Neural cell (in vitro differentiated cells): ENCODE measurements around the gene STX18. TPM values are rescaled to one million over a fixed set of nuclear protein-coding genes. Genes with fewer than 3 reads are reported as not detected.

Experiments used
- H2AFZ ChIP-seq: fragments of 200-600, 300-800 bp; sonication (generic), shearing (Covaris generic); 2 replicates; pipeline ENCODE4 v1.6.0; 2014; ENCODE audit warnings: low read depth, mild to moderate bottlenecking, antibody characterized with exemption, low read length, moderate library complexity
- H3F3A ChIP-seq: fragments of 200-600 bp; shearing (Covaris generic); 2 replicates; pipeline ENCODE4 v1.6.1; 2016; ENCODE audit warnings: mild to moderate bottlenecking, moderate library complexity, mixed read lengths, antibody characterized with exemption, low read length; ENCODE audit not compliant: insufficient read depth, poor library complexity, severe bottlenecking
- H3K27ac ChIP-seq: fragments of 200-600, 300-800 bp; sonication (generic), shearing (Covaris generic); 2 replicates; pipeline ENCODE4 v1.5.1; 2014; ENCODE audit warnings: mild to moderate bottlenecking, low read length, moderate library complexity
- H3K27me3 ChIP-seq: fragments of 300-800, 200-600 bp; sonication (generic), shearing (Covaris generic); 2 replicates; pipeline ENCODE4 v1.6.0; 2014; ENCODE audit warnings: mild to moderate bottlenecking, low read depth, low read length, moderate library complexity; ENCODE audit not compliant: insufficient read depth
- H3K36me3 ChIP-seq: fragments of 300-800, 200-600 bp; sonication (generic), shearing (Covaris generic); 2 replicates; pipeline ENCODE4 v1.5.1; 2014; ENCODE audit warnings: mild to moderate bottlenecking, antibody characterized with exemption, low read length, moderate library complexity; ENCODE audit not compliant: insufficient read depth
- H3K4me2 ChIP-seq: fragments of 300-800, 200-600 bp; sonication (generic), shearing (Covaris generic); 2 replicates; pipeline ENCODE4 v1.6.0; 2014; ENCODE audit warnings: mild to moderate bottlenecking, low read length
- H3K4me3 ChIP-seq: fragments of 300-800, 200-600 bp; sonication (generic), shearing (Covaris generic); 2 replicates; pipeline ENCODE4 v1.5.1; 2014; ENCODE audit warnings: mild to moderate bottlenecking, low read length, moderate library complexity
- H3K79me2 ChIP-seq: fragments of 200-600 bp; shearing (Covaris generic); replicated peaks from 2 replicates; pipeline ENCODE4 v1.6.0; 2014; ENCODE audit warnings: mild to moderate bottlenecking, low read length, moderate library complexity; ENCODE audit not compliant: insufficient read depth
- H3K9ac ChIP-seq: fragments of 300-800, 200-600 bp; sonication (generic), shearing (Covaris generic); 2 replicates; pipeline ENCODE4 v1.6.1; 2016; ENCODE audit warnings: mild to moderate bottlenecking, low read length, mixed read lengths
- H3K9me2 ChIP-seq: fragments of 200-600 bp; shearing (Covaris generic); 2 replicates; pipeline ENCODE4 v1.6.1; 2016; ENCODE audit warnings: mild to moderate bottlenecking, low read length, mixed read lengths; ENCODE audit not compliant: insufficient read depth
- H3K9me3 ChIP-seq: fragments of 200-600, 300-800 bp; sonication (generic), shearing (Covaris generic); 2 replicates; pipeline ENCODE4 v1.6.1; 2016; ENCODE audit warnings: mild to moderate bottlenecking, mixed run types, low read length, moderate library complexity, mixed read lengths
- H4K20me1 ChIP-seq: fragments of 200-600 bp; shearing (Covaris generic); 2 replicates; pipeline ENCODE4 v1.6.1; 2016; ENCODE audit warnings: mild to moderate bottlenecking, mixed run types; ENCODE audit not compliant: insufficient read depth
- EP300 ChIP-seq: fragments of 450-650 bp; conservative IDR thresholded peaks from 2 replicates; pipeline ENCODE4 v1.6.1; 2014; ENCODE audit warnings: antibody characterized with exemption, mild to moderate bottlenecking, moderate library complexity; ENCODE audit not compliant: poor library complexity, severe bottlenecking
- EZH2 ChIP-seq: fragments of 200-600, 300-800 bp; shearing (Covaris generic), sonication (generic); IDR thresholded peaks from 2 replicates; pipeline ENCODE4 v1.6.1; 2014; ENCODE audit warnings: antibody characterized with exemption, low read length, borderline replicate concordance, mild to moderate bottlenecking; ENCODE audit not compliant: insufficient read depth, poor library complexity, severe bottlenecking
- MXI1 ChIP-seq: fragments of 450-650 bp; conservative IDR thresholded peaks from 2 replicates; pipeline ENCODE4 v1.6.1; 2014; ENCODE audit warnings: antibody characterized with exemption, mild to moderate bottlenecking; ENCODE audit not compliant: poor library complexity, severe bottlenecking
- POLR2AphosphoS5 ChIP-seq: IDR thresholded peaks from 2 replicates; pipeline ENCODE4 v1.6.1; 2012
- RAD21 ChIP-seq: fragments of 450-650 bp; conservative IDR thresholded peaks from 2 replicates; pipeline ENCODE4 v1.6.1; 2014; ENCODE audit warnings: antibody characterized with exemption, mild to moderate bottlenecking, moderate library complexity
- REST ChIP-seq: IDR thresholded peaks from 2 replicates; pipeline ENCODE4 v1.6.1; 2012; ENCODE audit warnings: borderline replicate concordance
- SMC3 ChIP-seq: fragments of 450-650 bp; conservative IDR thresholded peaks from 2 replicates; pipeline ENCODE4 v1.6.1; 2014; ENCODE audit warnings: antibody characterized with exemption, mild to moderate bottlenecking, moderate library complexity; ENCODE audit not compliant: poor library complexity
- TAF1 ChIP-seq: IDR thresholded peaks from 2 replicates; pipeline ENCODE4 v1.6.1; 2012; ENCODE audit warnings: low read depth
- polyA plus RNA-seq: library from polyadenylated mRNA; depleted of rRNA; stranded (reverse); fragments of >200 nt; gene quantifications from 2 replicates; pipeline ENCODE4 v1.2.3, GENCODE V29; 2014
- TF ChIP-seq, protein P1 (sequence below): fragments of 450-650 bp; IDR thresholded peaks from 2 replicates; pipeline ENCODE4 v1.5.1; 2014; ENCODE audit warnings: antibody characterized with exemption, mild to moderate bottlenecking, moderate library complexity; ENCODE audit not compliant: poor library complexity, severe bottlenecking

Gene STX18
- polyA plus RNA-seq, 1 donor from 2014 or later, result 64.5 TPM

GRCh38 chr4:4440333-4441061 lies 101.4 kb downstream of the STX18 start:
- Histone ChIP-seq H3K27ac (no peak overlapping the region), H3K9ac (no peak overlapping the region), H2AFZ (no peak overlapping the region), H3K9me3 (no peaks in the 10 kb centered on the region), H3K27me3 (no peaks in the 10 kb centered on the region), H4K20me1 (no peaks in the 10 kb centered on the region), H3K4me2 (no peak overlapping the region), H3K9me2 (no peaks in the 10 kb centered on the region), H3K79me2 (no peaks in the 10 kb centered on the region), H3K36me3 (peaks cover 7% of the 10 kb centered on the region), H3K4me3 (no peak overlapping the region), H3F3A (no peaks in the 10 kb centered on the region)
- no peak for TF ChIP-seq EP300
- TF ChIP-seq RAD21, result no peak
- no peak for TF ChIP-seq MXI1
- no peak for TF ChIP-seq TAF1
- no peak for TF ChIP-seq SMC3
- TF ChIP-seq REST, result no peak
- TF ChIP-seq, protein P1, sequence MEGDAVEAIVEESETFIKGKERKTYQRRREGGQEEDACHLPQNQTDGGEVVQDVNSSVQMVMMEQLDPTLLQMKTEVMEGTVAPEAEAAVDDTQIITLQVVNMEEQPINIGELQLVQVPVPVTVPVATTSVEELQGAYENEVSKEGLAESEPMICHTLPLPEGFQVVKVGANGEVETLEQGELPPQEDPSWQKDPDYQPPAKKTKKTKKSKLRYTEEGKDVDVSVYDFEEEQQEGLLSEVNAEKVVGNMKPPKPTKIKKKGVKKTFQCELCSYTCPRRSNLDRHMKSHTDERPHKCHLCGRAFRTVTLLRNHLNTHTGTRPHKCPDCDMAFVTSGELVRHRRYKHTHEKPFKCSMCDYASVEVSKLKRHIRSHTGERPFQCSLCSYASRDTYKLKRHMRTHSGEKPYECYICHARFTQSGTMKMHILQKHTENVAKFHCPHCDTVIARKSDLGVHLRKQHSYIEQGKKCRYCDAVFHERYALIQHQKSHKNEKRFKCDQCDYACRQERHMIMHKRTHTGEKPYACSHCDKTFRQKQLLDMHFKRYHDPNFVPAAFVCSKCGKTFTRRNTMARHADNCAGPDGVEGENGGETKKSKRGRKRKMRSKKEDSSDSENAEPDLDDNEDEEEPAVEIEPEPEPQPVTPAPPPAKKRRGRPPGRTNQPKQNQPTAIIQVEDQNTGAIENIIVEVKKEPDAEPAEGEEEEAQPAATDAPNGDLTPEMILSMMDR, result no peak

DNA sequence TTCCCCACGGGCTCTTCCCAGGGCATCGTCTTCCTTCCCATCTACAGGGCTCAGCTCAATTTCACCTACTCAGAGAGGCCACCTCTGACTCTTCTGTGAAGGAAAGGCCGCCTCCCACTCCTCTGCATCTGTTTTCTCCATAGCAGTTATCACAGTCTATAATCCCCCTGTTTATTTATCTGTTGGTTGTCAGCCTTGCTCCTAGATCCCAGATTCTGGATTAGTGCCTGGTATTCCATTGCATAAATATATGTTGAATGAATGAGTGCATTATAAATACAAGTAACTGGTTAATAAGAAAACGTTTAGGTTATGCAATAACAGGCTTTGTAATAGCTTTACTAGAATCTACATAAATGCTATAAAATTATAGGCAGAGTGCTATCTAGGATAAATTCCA lies 102.1 kb downstream of the STX18 start:
- Histone ChIP-seq H3K27me3 (no peaks in the 10 kb centered on the region), H3K4me2 (no peak overlapping the region), H2AFZ (no peak overlapping the region), H3K9ac (no peak overlapping the region), H3K36me3 (peaks cover 7% of the 10 kb centered on the region), H3K79me2 (no peaks in the 10 kb centered on the region), H3F3A (no peaks in the 10 kb centered on the region), H3K9me2 (no peaks in the 10 kb centered on the region), H3K9me3 (no peaks in the 10 kb centered on the region), H3K4me3 (no peak overlapping the region), H4K20me1 (no peaks in the 10 kb centered on the region), H3K27ac (no peak overlapping the region)
- TF ChIP-seq TAF1 (no peak), EZH2 (no peak)

DNA sequence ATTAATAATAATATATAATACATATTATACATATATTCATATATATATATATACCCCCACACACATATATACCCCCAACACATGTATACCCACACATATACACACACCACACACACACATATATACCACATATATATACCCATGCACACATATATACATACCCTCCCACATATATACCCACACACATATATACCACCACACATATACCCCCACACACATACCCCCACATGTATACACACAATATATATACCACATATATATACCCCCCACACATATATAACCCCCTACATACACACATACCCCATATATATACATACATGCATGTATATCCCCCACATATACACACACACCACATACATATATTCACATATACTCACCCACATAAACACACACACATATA lies 103.0 kb downstream of the STX18 start:
- Histone ChIP-seq H3K9me2 (no peaks in the 10 kb centered on the region), H3F3A (no peaks in the 10 kb centered on the region), H3K9ac (no peak overlapping the region), H3K27ac (no peak overlapping the region), H3K79me2 (no peaks in the 10 kb centered on the region), H3K9me3 (no peaks in the 10 kb centered on the region), H4K20me1 (no peaks in the 10 kb centered on the region), H3K4me2 (no peak overlapping the region), H2AFZ (no peak overlapping the region), H3K36me3 (peaks cover 7% of the 10 kb centered on the region), H3K27me3 (no peaks in the 10 kb centered on the region), H3K4me3 (no peak overlapping the region)
- TF ChIP-seq SMC3 (no peak), RAD21 (no peak), EP300 (no peak), TAF1 (no peak), EZH2 (no peak), POLR2AphosphoS5 (no peak), MXI1 (no peak), REST (no peak)
- TF ChIP-seq, protein P1, result no peak
